NCI-H146 (cell line): ENCODE measurements around the gene ALPG.
"Not testable (repeated sequence)": the region's sequence is repeated elsewhere in the genome, so short reads cannot be mapped to it uniquely, and the experiment has no call there.

Experiments used
- DNase-seq: peaks from one replicate; lab custom pipeline; 2025; lab: John Stamatoyannopoulos, UW

ALPG gene

DNA sequence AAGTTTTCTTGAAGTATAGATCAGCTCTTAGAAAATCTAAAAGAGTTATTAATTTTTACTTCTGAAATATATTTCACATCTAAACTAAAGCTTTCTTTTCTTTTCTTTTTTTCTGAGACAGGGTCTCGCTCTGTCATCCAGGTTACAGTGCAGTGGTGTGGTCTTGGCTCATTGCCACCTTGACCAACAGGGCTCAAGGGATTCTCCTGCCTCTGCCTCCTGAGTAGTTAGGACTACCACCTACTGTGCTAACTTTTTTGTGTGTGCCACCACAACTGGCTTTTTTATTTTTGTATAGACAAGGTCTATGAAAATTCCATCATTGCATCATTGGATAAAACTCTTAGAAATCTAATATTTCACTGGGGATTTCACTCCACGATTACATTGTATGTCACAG, 10.0 kb upstream of the ALPG start:
- no peak for DNase-seq

DNA sequence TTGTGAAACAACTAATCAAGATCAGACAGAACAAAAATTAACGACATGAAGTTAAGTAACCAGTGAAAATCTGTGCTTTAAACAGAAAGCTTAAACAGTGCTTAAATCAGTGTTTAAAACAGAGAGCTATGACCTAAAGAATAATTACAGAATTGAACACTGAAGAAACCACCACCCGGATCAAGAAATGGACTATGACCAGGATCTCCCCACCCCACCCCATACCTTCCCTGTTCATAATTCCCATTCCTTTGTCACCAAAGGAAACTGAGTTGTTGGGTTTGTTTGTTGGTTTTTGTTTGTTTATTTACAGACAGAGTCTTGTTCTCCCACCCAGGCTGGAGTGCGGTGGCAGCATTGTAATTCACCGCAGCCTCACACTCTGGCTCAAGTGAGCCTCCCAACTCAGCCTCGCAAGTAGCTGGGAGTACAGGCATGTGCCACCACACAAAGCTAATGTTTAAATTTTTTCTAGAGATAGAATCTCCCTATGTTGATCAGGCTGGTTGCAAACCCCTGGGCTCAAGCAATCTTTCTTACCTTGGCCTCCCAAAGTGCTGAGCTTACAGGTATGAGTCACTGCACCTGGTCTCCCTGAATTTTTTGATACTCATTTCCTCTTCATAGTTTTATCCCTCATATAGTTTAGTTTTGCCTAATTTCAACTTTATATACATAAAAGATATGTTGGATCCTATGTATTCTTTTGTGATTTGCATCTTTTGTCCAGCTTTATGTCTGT, 8.2 kb upstream of the ALPG start:
- no peak for DNase-seq

DNA sequence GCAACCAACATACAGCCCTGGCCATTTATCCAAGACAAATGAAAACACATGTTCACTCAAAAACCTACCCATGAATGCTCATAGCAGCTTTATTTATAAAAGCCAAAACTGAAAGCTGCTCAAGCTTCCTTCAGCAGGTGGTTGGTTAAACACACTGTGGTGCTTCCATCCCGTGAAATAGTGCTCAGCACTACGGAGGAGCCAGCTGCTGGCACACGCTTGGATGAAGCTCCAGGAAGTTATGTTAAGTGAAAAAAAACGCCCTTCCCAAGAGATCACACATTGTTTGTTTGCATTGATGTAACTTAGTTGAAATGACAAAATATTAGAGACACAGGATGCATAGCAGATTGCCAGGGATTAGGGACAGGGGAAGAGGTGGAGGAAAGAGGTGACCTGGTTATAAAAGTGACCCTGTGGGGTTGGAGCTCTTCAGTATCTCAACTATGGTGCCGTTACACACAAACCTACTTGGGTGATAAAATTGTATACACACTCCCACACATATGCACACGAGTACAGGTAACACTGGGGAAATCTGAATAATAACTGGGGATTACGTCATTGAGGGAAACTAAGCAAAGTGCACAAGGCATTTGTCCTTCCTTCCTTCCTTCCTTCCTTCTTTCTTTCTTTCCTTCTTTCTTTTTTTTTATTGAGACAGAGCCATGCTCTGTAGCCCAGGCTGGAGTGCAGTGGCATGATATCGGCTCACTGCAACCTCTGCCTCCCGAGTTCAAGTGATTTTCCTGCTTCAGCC, 6.2 kb upstream of the ALPG start:
- no peak for DNase-seq

DNA sequence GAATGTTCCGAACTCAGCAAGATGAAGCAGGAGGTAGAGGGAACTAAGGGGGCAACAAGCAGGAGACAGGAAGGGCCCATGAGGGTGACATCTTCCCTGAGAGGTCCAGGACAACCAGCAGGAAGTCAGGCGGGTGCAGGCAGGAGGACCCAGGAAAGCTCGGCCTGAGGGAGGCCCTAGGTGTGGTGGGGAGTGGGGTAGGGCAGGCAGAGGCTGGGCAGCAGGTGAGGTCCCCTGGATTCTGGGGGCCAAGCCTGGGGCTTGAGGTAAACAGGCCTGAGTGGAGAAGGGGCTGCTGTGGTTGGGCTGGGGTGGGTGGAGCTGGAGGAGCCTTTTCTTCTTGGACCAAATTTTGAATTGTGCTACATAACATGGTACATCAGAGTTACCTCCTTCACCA, 4.1 kb upstream of the ALPG start:
- no peak for DNase-seq

DNA sequence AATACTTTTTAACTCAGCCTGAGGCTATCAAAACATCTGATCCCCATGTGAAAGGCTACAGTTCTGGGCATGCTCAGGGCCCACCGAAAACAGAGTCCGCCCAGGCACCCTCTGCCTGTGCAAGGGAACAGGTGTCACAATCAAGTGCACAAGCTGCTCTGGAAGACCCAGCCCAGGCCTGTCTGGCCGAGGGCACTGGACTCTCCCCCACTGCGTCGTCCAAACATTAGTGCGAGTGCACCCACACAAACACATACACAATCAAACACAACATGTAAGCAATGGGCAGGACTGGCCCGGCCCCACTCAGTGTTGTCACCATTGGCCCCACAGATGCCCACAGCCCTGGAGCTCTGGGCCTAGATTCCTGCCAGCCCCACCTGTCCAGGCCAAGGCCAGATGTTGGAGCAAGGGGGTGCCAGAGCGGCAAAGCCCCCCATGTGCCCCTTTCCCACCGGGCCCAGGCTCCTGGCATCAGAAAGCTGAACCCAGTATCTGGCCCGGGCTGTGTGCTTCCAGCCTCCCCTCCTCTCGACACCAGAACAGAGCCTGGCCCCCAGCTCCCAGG, 617 bp upstream of the ALPG start:
- no peak for DNase-seq

DNA sequence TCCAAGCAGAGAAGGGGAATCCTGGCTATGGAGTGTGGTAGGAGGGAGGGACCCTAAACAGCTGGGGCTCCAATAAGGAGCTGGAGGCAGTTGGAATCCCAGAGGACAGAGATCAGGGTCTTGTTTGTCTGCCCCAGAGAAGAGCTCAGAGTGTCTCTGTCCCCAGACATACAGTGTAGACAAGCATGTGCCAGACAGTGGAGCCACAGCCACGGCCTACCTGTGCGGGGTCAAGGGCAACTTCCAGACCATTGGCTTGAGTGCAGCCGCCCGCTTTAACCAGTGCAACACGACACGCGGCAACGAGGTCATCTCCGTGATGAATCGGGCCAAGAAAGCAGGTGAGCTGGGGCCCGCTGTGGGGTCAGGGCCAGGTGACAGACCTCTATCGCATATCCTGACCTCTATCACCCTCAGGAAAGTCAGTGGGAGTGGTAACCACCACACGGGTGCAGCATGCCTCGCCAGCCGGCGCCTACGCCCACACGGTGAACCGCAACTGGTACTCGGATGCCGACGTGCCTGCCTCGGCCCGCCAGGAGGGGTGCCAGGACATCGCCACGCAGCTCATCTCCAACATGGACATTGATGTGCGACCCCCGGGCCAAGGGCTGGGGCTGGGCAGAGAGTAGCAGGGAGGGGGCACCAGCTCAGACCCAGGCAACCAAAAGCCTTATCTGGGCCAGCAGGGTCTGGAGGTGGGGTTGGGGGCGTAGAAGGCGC, 945 bp downstream of the ALPG start:
- not testable (repeated sequence) for DNase-seq

DNA sequence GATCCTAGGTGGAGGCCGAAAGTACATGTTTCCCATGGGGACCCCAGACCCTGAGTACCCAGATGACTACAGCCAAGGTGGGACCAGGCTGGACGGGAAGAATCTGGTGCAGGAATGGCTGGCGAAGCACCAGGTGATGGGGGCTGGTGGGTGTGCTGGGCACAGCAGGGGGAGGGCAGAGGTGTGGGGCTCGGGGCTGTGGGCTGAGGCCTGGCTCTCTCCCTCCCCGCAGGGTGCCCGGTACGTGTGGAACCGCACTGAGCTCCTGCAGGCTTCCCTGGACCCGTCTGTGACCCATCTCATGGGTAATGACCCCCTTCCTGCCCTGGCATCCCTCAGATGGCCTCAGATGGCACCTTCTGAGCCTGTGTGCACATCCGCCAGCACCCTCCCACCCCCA, 1.6 kb downstream of the ALPG start:
- DNase-seq: not testable (repeated sequence)

DNA sequence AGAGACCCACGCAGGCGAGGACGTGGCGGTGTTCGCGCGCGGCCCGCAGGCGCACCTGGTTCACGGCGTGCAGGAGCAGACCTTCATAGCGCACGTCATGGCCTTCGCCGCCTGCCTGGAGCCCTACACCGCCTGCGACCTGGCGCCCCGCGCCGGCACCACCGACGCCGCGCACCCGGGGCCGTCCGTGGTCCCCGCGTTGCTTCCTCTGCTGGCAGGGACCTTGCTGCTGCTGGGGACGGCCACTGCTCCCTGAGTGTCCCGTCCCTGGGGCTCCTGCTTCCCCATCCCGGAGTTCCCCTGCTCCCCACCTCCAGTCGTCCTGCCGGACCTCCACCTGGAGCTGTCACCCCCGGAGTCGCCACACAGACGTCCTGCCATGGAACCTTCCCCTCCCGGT, 3.0 kb downstream of the ALPG start:
- DNase-seq: not testable (repeated sequence)

DNA sequence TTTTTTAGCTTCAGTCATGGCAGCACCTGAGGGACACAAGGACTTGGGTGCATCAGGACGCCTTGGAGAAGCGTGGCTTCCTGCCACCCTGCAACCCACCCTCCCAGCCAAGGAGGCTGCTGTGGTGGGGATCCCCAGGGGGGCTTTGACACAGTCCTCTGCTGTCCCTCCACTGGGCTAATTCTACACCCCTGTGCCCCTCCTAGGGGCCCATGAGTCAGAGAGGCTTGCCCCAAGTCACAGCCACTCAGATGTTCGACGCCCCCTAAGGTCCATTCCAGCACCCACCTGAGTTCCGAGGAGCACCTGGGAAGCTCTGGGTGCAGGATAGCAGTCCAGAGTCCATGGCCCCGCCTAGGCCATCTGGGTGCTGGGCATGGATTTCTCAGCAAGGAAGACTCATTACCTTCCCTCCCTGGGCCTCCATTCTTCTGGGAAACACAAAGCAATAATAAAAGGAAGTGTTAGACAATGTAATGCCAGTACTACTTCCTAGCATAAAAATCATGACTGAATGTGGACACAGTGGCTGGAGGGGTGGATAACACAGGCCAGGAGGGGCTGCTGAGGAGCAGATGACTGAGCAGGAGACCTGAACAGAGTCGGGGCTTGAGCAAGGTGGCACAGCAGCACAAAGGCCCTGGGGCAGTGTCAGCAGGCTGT, 3.7 kb downstream of the ALPG start:
- DNase-seq: no peak

DNA sequence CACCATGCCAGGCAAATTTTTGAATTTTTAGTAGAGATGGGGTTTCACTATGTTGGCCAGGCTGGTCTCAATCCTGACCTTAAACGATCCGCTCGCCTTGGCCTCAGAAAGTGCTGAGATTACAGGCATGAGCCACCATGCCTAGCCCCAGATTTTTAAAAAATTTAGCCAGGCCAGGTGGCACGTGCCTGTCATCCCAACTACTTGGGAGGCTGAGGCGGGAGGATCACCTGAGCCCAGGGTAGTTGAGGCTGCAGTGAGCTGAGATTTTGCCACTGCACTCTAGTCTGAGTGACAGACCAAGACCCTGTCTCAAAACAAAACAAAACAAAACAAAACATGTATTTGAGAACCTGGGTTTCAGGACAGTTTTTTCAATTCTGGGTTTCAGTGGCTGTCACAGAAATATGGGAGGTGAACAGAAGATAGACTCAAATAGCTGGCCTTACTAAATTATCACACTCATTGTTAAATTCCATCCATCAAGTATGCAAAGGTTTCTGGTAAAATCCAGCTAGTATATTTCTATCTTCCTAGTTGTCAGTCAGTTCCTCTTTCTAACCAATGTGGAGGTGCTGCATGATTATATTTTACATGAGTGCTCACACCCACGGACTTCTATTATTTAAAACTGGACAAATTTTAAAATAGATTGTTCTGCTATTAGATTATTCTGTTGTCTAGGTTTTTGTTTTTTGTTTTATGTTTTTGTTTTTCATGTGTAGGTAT, 5.4 kb downstream of the ALPG start:
- DNase-seq: no peak

DNA sequence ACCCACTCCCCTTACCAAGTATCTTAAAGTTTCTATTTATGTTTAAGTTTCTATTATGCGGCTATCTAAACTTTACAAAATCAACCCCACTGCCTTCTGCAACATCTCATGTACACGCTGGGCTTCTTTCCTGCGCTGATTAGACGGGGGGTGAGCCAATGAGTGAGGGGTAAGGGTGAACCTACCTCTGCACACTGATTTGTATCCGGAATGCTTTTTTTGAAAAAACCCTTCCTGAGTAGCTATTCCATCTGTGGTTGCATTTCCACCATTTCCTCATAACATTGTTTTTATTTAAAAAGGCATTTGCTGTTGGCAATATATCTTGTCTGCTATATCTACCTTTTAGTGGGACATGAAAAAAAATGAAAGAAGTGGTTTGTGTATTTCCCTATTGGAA, 6.3 kb downstream of the ALPG start:
- no peak for DNase-seq

DNA sequence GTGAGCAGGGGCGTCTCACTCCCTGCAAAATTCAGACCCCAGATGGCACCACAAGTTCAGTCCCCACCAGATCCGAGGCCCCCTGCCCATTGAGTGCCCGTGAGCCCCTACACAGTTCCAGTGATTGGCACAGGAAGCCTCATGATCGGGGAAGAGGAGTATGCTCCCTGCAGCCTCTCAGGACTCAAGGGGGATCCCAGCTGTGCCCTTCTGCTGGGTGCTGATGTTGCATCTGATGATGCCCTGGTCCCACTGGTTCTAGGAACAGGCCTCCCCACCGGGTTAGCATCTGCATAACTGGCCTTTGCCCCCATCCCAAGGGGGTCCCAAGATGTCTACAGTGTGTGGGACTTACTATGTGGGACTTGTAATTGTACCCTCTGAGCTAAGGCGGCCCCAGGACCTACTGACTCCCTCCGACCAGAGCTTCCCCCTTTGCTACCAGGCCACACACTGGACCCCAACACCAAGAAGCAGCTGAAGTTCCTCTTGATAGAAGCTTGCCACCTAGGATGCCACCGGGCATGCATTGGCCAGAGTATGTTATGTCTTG, 8.6 kb downstream of the ALPG start:
- no peak for DNase-seq

DNA sequence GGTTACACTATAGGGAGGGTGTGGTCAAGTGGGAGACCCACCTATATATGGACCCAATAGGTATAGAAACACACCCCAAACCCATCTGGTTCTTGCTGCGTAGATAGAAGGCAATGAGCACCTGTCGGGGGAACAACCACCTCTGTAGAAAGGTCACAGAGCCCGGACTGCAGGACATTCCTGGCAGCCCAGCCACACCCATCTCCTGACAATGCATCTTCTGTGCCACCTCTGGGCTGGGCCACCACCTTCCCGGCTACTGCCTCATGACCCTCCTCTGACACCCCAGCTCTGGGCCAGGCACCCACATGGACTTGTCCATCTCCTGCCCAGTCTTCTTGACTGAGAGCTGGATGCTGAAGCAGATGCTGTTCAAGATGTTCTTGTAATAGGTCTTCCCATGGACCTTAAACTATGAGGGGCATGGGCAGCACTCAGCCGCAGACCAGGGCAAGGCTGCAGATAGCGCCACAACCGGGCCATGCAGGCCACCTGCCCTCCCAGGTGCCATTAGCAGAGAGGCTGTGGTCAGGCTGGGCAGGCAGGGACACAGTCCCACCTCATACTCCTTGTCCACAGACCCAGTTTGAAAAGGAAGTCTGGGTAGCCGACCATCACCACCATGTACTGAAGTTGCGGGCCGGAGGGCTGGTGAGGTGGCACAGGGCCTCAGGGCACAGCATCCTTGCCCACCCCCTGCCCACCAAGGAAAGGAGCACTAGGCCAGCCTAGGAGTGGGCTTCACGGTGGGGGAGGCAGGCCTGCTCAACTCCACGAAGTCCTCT, 9.3 kb downstream of the ALPG start:
- no peak for DNase-seq

DNA sequence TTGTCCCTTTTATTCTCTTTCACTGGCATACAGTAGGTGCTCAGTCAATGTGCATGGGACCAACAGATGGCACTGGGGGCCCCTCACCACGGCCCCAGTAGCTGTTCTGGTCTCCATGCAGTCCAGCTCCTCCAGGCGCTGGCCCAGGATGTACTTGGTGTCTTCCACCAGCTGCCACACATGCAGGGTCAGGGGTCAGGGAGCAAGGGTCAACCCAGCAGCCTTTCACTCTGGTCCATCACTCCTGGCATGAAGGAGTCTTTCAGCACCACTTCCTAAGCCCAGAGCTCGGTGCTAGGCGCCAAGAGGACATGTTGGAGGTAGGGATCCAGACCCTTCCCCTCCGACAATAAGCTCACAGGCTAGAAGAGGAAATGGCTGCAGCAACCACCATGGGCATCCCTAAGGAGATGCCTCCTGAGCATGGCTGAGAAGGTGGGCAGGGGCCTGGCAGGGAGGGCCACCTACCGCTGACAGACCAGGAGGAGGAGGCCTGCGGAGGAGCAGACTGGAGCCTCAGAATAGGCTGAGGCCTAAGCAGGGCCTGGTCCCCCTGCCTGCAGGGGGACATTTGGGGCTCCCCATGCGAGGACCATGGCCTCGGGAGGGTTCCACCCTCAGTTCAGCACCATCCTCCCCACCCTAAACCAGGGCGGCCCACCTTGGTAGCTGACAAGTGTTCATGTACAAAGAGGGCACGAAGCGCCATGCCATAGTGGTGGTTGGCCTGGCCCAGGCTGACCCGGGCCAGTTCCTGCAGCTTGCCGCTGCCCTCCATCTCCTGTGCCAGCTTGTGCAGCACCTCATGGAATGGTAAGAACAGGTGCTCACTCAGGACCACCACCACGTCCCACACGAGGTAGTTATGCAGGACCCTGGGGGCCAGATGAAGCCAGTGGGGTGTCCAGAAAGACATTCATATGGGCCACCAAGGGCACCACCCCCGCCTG, 10.2 kb downstream of the ALPG start:
- no peak for DNase-seq

DNA sequence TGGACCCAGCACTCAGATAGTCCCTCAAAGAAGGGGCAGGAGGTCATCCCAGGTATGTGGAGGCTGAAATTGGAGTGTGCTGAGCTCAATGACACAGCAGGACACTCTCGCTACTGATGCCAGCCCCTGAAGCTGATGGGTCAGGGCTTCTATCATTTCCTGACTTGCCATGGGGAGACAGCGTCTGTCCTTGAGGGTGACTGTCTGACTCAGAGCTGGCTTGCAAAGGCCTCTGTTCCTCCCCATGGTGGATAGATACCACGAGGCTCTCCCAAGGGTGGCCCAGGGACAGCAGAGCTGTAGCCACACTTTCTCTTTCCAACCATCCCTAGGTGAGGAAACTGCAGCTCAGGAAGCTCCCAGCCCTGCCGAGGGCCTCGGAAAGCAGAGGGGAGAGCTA, 10.8 kb downstream of the ALPG start:
- DNase-seq: no peak

DNA sequence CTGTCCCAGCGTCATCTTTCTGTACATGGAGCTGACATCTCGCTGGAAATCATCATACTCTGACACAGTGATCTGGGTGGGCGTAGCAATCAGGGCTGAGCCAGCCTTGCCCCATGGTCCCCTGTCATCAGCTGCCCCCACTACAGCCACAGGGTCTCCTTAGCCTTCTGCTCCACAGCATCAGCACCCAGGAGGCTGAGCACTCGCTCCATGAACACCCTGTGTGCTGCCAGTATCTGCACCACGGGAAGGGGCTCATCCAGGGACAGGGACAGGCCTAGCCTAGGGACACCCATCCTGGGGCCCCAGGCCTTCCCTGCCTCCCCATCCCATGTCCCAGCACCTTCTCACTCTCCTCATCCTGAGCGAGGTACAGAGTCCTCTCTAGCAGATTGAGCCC, 11.4 kb downstream of the ALPG start:
- DNase-seq: no peak

DNA sequence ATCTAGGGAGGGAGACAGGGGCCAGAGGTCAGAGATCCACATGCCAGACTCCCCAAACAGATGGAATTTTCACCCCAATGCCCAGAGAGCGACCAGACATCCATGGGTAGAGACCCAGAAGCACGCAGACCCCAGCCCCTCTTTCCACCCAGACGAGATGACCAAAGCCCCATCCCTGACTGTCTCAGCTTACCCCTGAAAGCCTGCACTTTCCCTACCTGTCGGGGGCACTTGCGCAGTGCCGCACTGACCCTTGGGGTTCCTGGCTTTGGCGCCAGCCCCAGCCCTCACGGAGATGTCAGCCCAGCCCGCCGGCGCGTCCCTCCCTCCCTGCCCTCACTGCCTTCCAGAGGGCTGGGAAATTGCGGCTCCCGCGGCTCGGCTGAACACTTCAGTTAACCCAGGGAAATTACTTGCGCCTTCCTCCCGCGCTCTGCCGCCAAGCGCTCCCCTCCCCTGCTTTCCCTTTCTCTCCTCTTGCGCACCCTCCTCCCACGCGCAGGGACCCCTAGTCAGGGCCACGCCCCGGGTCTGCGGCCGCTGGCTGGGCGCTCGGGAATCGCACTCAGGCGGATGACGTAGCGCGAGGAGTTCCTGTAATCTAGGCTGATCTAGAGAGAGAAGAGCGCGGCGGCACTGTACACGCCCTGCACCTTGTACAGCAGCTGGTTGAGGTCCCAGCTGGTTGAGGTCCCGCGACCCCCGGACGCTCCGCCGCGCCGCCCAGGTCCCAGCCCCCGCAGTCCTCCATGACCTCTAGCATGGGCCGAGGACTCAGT, 12.0 kb downstream of the ALPG start:
- no peak for DNase-seq
